Inflammatory macrophage treated with lipopolysaccharide for 4 hours (primary cell): Measurements from ENCODE around the gene AGBL1.

Source experiments
- DNase-seq: peaks from one replicate; pipeline ENCODE4 v3.0.0-alpha.2; 2020

Gene AGBL1

DNA sequence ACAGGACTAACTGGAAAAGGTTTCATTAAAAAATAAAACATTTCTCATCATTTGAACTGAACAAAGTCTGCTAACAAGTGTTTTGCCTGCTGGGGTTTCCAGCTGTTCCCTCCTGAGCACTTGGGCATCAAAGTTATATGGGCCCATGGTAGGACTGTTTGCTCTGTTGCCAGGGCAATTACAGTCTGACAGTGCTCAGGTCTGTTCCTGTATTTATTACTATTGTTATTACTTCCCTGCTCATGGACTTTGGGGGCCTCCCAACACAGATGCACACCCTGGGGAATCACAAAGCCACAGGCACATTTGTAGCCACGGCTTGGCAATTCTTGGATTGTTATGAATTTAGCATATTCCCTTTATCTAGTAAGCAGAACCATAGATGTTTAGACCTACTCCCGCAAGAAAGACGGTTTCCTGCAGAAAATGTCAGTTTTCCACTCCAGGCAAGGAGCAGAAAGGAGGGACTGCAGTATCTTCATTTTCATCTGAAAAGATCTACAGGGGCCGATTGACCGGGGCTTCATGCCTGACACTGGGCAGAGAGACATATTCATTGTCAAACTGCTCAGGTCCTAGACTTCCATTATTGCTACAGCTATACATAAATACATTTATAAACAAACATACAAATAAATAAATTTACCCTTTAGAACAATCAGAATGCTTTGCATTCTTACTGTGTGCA lies 580.2 kb downstream of the AGBL1 start:
- no peak for DNase-seq

DNA sequence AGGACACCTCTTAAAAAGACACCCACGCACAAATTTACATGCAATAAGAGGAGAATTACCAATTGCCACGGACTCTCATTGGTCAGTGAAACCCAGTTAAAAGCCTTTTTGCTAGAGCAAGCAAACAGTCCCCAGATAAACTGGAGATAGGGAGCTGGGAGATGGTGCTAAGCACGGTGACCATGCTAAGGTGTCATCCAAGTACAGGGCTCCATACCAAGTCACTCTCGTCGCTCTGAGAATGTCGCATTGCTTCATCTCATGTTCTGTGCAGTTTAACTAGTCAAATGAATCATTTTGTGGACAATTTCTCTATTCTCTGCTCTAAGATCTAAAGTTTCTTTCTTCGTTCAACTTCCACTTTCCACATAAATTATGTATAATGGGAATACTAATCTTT lies 581.9 kb downstream of the AGBL1 start:
- DNase-seq, result no peak

DNA sequence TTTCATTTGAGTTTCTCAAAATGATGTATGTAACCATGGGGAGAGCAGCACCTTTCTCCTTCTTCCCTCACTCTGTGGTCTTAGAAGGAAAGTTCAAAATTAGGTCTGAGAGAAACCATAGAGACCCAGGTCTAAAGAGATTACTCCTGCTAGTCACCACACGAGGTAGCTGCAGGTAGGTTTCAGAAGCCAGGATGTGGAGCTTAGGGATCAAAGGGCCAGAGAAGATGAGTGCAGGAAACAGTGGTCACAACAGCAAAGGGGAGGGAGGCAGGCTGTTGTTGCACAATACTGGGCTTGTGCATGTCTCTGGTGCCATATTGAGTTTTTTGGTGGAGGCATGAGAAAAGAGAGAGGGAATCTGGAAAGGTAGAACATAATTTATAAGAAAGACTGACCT lies 583.6 kb downstream of the AGBL1 start:
- DNase-seq, result no peak

DNA sequence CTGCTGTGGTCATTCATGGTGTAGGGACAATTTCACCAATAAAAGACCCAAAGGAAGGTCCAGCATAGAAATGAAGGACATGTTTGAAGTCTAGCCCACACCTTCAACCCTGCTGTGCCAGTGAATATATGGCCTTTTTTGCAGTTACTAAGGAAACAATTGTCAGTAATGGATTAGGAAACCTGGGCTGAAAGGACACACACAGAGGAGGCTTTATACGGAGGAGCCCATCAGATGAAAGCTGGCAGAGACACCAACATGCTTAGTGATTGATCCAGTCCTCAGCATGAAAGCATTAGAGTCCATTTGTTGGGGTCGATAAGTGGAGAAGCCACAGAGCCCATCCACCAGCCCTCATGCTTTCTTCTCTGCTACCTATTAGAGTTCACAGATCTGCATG lies 584.3 kb downstream of the AGBL1 start:
- no peak for DNase-seq

DNA sequence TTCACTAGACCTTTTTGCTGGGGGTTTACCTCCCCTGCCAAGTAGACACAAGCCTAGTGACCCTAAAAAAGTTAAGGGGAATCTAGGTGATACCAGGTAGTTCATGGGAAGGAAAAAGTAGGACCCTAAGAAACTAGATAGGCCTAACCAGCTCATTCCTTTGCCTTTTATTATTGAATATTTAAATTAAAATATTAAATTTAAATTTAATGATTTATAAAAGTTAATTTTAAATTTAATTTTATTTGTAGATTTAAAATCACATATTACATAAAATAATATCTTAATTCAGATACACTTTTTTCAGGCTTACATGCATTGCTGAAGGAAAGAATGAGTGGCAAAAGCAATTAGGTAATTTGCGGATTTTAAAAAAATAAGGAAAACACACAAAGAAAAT lies 584.9 kb downstream of the AGBL1 start:
- no peak for DNase-seq

DNA sequence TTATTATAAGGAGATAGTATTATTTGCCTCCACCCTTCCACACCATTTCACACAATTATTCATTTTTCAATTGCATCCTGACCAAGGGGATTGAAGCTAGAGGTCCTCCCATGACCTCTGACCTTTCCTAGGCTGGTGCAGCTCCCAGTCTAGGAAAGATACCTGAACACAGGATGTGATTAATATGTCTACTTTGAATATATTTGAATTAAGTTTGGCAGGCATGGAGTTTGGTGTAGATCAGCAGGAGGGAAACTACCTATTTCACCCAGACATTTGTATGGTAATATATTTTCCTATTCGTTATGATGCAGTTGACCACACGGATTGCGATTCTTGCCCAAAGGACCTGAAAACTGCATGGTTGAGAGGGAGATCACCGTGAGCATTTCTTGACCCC lies 596.3 kb downstream of the AGBL1 start:
- DNase-seq, result no peak

DNA sequence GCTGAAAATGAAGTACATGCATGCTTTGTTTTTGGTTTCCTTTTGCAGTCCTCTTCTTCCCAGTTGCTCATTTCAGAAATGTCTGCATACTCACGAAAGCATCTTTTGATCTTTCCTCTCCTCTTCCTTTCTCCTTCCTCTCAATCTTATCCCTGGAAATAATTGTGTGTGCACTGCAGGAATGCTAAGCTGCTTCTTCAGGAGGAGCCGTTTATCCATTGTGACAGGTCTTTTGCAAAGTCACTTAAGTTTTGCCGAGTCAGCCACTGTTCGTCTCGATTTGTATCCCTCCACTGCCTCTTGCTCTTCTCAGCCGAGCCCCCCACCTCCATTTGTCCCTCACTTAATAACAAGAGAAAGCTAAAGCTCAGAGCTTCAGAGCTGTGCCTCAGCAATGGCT lies 597.6 kb downstream of the AGBL1 start:
- DNase-seq, result no peak

DNA sequence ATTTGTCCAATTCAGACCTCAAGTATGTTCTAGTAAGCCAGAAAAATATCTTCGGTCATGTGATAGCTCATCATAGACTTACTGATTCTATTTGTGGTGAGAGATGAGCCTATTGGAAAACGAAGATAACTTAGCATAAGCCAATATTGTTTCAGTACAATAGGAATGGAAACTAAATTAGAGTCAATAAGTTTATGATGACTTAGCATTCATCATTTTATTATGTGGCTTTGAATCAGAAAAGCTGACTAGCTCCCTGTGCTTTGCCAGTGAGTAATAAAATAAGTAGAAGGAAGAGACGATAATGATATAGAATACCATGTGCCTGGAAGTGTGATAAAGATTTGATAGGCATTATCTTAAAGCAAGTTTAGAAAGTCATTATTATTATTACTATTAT lies 605.6 kb downstream of the AGBL1 start:
- DNase-seq, result no peak

DNA sequence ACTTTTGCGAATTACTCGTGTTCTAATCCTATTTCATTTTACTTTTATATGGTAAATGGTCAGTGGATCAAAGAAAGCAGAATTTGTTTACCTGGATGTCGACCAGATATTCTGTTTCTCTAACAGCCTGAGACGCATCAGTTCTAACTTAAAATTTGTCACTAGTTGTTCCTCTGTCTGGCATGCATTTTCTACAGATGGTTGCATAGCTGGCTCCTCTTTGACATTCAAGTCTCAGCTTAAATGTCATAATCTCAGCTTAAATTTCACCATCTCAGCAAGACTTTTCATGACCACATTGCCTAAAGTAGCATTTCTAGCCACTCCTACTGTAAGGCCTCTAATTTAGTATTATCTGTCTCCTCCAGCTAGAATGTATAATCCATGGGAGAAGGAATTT lies 609.3 kb downstream of the AGBL1 start:
- no peak for DNase-seq

DNA sequence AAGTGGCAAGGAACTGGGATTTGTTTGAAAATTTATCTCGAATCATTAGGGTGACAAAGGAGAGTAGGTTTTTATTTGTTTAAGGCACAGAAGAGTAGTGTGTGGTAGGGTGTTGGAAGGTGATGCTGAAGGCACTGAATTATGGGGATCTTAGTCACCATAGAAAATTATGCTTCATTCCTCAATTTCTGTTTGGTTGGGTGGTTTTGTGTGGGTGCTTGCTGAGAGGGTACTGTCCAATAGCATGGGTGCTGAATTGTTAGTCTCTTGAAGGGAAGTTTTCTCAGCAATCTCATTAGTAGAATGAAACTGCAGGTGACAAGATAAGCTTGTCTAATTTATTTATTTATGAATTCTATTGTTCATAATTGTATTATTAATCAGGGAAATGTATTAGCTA lies 610.9 kb downstream of the AGBL1 start:
- DNase-seq, result no peak

DNA sequence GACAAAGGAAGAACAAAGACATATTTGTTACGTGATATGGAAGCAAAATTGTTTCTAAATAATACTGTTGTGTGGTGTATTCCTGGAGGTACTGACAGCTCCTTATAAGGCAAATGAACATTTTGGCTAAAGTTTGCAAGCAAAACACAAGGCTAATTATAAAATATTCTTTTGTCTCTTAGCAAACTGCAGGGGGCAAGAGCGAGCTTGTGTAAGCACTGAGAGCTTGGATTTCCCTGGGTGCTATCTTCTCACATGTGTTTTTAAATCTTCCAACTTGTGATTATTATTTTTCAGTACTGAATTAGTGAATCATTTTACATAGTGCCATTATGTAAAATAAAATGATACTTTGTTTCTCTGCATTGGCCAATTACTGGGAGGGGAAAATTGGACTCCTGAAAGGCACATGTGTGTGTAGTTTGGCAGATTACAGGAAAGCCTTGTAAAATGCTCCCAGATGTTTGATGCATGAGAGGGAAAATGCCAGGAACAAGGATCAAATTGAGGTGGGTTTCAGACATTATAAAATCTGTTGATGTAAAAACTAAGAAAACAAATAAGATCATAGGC lies 611.5 kb downstream of the AGBL1 start:
- no peak for DNase-seq

DNA sequence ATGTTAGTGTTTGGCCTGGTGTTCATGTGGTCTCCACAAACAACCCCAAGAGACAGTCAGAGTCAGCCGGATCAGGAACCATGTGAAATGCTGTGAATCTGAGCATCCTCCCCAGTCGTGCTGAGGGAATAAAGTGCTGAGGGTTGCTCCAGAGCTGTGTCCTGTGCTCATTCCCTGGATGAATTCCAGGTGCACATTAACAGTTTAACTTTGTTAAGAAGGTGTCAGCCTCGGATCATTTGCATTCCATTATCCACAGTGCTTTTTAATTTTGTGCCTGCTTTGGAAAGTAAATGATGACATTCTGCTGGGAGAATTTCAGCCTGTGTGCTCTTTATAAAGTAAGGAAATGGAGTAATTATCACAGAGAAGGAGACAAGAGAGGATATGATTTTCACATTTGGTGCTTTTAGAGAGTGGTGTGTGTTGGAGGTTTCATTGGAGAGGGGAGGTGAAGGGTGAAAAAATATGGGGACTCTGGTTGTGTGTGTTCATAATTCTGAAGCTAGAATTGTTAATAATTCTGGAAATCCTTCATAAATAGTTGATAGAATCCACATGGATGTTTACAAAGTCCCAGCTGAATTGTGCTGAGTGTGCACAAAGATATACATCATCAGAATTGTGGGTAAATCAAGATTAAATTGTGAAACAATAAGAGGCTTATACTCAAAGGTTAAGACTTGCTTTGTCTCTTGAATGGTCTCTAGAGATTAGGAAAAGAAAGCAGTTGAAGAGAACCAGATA lies 621.4 kb downstream of the AGBL1 start:
- no peak for DNase-seq

DNA sequence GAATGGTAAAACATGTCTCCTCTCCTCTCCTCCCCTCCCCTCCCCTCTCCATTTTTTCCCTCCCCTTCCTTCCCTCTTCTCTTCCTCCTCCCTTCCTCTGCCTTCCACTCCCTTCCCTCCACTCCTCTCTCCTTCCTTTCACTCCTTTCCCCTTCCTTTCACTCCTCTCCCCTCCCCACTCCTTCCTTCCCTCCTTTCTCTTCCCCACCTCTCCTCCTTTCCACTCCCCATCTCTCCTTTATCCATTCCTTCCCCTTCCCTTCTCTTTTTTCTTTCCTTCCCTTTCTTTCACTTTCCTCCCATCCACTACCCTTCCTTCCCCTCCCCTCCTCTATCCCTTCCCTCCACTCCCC lies 621.9 kb downstream of the AGBL1 start:
- DNase-seq, result no peak

DNA sequence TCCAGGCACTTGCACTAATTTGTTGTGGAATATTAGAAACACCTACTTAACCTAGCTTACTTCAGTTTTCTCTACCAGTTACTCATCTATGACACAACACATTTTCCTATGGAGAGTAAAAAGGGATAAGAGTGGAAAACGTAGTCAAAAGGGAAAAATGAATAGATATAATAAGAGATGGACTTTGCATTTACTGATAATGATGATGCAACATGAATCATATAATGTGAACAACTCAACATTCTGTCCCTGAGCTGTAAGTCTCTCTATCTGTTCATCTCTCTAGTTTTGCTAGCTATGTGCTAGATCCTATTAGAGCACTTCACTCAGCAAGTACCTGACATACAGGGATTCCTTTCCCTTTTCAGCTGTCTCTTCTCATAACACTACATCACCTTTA lies 627.1 kb downstream of the AGBL1 start:
- no peak for DNase-seq

DNA sequence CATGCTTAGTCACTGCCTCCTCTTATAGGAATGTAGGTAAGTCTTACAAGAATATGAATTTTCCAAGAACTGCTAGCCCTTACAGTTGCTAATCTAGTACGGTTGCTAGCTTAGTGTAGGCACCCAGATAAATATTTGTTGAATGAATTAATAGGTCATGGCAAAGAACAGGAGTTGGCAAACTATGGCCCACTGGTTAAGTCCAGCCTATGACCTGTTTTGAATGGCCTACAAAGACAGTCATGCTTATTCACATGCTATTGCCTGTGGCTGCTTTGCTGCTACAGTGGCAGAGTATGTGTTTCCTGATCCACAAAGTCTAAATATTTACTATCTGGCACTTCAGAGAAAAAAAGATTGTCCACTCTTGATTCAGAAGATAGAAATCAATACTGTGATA lies 631.8 kb downstream of the AGBL1 start:
- DNase-seq, result no peak

DNA sequence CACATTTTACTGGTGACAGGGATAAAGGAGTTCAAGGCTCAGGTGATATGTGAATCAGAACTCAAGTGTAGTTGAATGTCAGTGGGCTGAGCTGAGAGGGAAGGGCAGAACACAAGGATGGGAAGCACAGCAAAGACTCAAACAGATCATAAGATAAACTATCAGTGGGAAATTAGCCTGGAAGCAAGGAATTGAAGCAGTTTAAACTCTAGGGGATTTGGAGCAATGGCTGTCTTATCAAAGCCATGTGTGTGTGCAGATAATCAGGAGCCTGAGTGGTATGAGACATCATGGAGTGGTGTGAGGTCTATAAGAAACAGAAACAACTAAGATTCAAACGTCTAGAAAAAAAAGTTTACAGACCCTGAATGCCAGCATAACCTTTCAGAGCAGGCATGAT lies 634.6 kb downstream of the AGBL1 start:
- DNase-seq, result no peak

DNA sequence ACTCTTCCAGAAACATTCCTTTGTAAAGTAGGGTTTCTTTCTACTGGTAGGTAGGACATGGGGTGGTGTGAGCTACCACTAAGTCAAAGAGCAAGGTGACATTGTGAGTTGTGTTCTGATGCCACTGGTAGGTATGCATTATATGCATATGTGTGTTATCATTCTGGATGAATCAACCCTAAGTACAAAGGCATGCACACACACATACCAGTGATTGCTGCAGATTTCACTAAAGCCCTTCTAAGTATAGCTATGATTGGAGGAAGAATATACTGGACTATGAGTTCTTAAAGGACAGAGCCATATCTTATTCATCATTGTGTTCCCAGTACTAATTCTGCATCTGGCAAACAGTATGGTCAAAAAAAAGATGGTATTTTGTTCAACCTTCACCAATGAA lies 646.0 kb downstream of the AGBL1 start:
- DNase-seq, result no peak

DNA sequence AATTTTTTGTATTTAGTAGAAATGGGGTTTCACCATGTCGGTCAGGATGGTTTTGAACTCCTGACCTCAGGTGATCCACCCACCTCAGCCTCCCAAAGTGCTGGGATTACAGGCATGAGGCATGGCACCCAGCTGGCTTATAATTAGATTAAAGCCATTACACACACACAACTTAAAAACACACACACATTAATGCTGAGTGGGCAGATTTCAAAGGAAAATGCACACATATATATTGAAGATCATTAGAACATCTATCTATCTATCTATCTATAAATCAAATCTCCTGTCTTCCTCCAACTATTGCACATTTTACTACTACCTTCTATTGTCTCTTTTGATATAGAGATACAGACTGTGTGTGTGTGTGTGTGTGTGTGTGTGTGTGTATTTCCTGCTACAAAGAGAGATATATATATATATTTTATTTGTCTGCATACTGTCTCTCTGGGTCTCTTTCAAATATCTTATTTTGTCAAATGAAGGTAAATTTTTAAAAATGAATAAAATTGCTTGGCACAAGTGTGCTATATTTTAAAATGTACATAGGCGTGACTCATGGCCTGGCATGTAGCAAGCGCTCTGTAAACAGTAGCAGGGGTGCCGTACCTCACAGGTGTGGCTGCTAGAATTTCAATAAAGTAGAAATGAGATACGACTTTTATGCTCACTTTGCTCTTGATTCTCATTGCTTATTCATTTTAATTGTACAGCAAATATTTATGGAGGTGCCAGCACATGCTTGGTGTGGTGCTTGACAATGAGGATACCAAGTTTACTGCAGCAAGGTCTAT lies 655.8 kb downstream of the AGBL1 start:
- no peak for DNase-seq

DNA sequence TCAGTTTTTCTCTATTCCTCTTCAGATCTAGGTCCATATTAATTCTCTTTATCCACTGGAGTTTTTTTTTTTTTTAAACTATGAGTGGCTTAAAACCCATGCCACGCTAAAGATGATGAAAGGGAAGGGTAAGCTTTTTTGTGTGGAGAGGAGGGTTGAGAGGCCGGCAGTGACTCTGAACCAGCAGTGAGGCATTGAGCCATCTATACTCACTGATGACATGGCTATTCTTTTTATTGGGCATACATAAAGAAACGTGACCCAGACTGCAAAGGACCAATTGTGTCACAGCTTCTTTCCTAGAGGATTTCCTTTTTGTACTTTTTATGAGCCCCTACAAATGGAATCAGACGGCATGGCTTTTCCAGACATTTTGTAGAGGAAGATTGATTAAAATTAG lies 662.2 kb downstream of the AGBL1 start:
- DNase-seq, result no peak

DNA sequence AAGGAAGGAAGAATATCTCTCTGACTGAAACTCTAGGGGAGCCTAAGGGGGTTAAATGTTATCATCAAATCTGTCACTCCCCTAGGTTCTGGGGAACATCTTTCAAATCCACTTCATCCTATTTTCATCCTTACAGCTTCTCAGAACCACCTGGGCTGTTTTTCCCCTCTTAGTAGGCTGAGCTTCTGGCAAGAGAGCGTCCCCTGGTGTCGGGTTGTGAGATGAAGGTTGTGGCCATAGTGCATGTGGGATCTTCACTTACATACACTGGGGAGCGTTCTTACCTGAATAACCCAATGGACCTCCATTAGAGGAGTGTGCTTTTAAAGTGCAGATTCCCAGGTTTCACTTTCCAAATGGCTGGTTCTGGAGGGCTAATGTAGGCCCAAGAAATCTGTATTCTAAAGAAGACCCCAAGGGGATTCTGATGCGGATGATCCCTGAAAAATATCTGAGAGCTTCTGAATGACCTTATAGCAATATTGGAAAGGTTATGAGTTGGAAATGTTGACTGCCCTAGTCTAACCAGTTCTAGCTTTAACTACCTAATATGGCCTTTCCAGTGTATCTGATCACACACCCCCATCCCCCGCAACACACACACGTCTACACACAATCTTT lies 663.7 kb downstream of the AGBL1 start:
- DNase-seq, result peak; percentile 1

DNA sequence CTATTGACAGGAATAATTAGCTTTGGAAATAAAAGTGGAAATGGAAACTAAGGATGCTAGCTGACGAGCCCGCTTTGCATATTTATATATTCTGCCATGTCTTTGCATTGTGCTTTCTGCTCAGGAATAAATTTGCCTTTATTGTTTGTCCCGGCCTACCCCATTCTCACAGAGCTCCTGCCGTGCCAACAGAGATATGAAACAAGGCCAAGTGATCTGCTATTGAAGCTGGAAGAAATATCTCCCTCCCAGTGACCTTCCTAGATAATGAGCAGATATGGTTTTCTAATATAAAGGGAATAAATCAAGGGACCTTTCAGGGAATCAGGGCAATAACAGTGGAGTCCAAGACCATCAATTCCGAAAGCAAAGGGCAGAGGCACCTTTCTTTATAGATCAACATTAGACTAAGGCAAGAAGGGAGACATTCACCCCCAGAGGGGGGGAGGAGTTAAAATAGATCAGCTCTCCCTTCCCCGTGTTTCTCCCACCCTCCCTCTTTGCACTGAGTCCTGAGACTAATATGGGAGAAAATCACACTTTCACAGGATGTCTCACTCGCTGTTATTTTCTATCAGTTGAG lies 664.6 kb downstream of the AGBL1 start:
- no peak for DNase-seq

DNA sequence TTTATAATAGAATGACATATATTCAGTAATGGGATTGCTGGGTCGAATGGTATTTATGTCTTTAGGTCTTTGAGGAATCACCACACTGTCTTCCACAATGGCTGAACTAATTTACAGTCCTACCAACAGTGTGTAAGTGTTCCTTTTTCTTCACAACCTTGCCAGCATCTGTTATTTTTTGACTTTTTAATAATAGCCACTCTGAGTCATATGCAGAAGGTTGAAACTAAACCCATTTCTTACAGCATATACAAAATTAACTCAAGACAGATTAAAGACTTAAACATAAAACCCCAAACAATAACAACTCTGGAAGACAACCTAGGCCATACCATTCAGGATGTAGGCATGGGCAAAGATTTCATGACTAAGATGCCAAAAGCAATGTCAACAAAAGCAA lies 671.4 kb downstream of the AGBL1 start:
- DNase-seq, result no peak

DNA sequence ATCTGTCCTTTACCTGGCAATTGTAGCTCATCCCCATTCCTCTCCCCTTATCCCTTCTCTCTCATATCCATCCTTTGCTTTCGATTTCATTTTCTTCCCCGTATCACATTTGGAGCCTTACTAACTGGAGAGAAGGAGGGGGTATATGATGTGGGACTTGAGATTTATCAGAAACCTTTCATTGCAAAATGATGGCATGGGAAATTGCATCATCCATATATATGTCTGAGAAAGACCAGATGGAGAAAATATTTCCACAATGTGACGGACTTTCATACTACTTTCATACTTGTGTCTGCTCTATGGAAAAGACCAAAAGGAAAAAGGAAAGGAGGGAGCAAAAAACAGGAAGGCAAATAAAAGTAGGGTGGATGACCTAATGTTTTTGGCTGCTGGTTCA lies 675.2 kb downstream of the AGBL1 start:
- DNase-seq, result no peak
